ENCODE measurements around the gene SIRT2.
"Not testable (repeated sequence)": the region's sequence is repeated elsewhere in the genome, so short reads cannot be mapped to it uniquely, and the experiment has no call there.

The SIRT2 gene

DNA sequence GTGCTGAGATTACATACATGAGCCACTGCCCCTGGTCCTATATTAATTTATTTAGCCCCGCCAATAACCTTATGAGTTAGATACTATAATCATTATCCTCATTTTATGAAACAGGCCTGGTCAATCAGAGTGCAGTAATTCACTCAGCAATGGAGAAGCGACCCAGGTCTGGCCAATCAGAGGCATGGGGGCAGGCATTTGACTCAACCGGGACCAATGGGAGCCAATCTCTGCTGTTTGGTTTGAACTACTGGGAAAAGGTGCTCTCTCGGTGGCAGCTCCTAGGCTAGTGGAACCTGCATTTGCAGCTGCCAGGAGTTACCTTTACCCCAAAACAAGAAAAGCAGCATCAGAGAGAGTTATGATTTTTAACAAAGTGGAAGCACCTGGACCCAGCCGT lies 6.6 kb downstream of the SIRT2 start:
- DNase-seq: no peak

- DNase-seq: no peak
Observed at GRCh38 chr19:38891771-38892170, 7.6 kb downstream of the SIRT2 start.

GRCh38 chr19:38890686-38891085 lies 8.7 kb downstream of the SIRT2 start:
- DNase-seq: no peak

GRCh38 chr19:38889803-38890202 lies 9.6 kb downstream of the SIRT2 start:
- no peak for DNase-seq

GRCh38 chr19:38888876-38889275 lies 10.5 kb downstream of the SIRT2 start:
- no peak for DNase-seq

DNA sequence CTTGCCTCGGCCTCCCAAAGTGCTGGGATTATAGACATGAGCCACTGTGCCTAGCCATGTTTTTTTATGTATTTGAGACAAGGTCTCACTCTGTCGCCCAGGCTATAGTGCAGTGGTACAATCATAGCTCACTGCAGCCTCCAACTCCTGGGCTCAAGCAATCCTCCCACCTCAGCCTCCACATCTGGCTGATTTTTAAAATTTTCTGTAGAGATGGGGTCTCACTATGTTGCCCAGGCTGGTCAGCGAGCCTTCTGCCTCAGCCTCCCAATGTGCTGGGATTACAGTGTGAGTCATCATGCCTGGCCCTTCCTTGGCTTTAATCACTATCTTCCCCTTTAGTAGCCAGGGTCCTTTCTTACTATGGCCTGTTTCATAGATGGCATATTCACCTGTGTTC lies 14.7 kb downstream of the SIRT2 start:
- DNase-seq: not testable (repeated sequence)

DNA sequence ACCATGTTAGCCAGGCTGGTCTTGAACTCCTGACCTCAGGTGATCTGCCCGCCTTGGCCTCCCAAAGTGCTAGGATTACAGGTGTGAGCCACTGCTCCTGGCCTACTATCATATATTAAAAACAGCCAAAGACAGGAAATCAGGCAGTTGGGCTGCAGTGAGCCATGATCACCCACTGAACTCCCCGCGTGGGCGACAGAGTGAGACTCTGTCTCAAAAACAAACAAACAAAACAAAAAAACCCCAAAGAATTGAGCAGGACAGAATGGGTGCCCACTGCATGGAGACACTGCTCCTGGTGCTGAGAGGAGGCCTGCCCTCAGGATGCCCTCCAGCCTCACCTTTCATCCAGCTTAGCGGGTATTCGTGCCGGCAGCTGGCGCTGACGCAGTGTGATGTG lies 16.1 kb downstream of the SIRT2 start:
- no peak for DNase-seq

GRCh38 chr19:38880882-38881609 lies 18.4 kb downstream of the SIRT2 start:
- DNase-seq: peak; percentile 30

- DNase-seq: peak; percentile 23
Observed at GRCh38 chr19:38880076-38880881, 19.1 kb downstream of the SIRT2 start.

- no peak for DNase-seq
Observed at GRCh38 chr19:38879400-38879751, 20.0 kb downstream of the SIRT2 start.

GRCh38 chr19:38878575-38879399 lies 20.6 kb downstream of the SIRT2 start:
- peak; percentile 43 for DNase-seq

- DNase-seq: peak; percentile 42
Observed at GRCh38 chr19:38877781-38878574, 21.4 kb downstream of the SIRT2 start, which contains the start of gene RINL. RINL (minus strand) TSS chr19:38878275; CDS start chr19:38876742, 1,533 bp downstream.

DNA sequence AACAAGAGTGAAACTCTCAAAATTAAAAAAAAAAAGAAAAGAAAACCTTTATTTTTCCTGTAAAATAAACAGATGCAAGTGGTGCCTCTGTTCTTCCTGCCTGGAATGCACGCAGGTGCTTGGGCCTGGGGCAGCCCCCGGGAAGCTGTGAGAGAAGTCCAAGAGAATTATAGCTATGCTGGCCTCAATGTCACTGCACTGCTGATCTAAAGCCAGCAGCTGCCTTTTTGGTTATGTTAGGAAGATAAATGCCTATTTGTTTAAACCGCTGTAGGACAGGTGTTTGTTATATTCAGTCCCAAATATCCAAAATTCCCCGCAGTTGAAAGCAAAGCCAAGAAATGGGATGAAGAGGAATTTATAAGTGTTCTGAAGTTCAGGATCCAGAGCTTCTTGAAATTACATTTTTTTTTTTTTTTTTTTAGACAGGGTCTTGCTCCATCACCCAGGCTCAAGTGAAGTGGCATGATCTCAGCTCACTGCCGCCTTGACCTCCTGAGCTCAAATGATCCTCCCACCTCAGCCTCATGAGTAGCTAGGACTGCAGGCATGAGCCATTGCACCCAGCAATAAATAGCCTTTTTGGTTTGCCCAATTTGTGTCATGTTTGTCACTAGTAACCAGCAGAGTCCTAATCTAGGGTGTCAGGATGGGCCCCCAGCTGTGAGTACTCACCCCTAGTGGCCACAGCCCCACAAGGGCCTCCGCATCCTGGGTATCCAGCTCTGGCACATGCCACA lies 23.6 kb downstream of the SIRT2 start:
- DNase-seq: peak; percentile 37

DNA sequence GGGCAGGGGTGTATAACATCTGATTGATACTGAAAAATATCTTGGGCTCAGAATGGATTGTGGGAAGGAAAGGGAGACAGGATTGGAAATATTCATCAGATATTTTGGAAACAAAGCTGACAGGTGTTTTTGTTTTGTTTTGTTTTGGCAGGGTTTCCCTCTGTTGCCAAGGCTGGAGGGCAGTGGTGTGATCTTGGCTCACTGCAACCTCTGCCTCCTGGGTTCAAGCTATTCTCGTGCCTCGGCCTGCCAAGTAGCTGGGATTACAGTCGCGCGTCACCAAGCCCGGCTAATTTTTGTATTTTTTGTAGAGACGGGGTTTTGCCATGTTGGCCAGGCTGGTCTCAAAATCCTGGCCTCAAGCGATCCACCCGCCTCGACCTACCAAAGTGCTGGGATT lies 26.0 kb downstream of the SIRT2 start:
- DNase-seq: not testable (repeated sequence)

DNA sequence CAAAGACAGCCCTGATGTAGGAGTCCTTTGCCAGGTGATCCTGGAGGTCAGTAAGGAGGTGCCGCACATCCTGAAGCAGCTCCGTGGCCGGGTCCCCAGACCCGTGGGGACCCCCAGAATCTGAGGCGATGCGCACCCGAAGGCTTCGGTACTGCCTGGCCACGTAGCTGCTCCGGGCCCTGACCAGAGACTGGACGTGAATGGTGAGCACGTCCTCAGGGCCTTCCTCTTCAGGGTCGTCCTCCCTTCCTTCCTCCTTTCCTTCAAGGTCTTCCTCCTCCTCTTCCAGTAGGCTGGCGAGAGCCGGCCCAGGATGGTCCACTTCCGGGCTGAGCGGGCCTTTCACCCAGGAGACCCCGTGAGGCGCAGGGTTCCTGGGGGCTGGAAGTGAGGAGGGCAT lies 28.8 kb downstream of the SIRT2 start:
- DNase-seq: peak; percentile 42

DNA sequence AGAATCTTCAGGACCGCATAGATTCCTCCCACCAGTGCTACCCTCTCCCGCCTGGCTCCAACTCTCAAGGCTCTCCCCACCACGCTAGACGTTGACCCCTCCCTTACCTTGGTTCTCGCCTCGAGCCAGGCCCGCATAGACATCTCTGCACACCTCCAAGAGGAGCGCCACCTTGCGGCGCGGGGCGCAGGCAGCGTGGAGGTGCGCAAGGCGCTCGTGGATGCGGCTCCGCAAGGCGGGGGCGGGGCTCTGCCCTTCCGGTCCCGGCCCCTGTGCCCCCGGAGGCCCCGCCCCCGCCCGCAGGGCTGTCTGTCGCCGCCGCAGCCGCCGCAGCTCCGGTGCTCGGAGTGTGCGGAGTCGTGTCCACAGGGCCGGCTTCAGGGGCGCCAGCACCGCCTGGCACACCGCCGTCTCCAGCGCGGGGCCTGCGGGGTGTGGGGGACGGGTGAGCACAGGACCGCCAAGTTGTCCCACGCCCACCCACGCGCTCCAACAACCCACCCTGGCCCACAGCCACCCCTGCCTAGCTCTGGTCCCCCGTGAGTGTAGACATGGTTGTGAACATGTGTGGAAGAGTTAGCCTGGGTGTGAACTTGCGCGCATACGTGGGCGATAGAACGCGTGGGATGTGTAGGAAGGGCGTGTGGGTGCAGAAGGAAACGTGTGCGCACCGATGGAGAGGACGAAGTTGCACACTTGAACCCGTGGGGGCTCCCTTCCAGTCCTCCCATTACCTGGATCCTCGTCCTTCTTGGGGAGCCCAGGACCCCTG lies 29.4 kb downstream of the SIRT2 start:
- peak; percentile 76 for DNase-seq

DNA sequence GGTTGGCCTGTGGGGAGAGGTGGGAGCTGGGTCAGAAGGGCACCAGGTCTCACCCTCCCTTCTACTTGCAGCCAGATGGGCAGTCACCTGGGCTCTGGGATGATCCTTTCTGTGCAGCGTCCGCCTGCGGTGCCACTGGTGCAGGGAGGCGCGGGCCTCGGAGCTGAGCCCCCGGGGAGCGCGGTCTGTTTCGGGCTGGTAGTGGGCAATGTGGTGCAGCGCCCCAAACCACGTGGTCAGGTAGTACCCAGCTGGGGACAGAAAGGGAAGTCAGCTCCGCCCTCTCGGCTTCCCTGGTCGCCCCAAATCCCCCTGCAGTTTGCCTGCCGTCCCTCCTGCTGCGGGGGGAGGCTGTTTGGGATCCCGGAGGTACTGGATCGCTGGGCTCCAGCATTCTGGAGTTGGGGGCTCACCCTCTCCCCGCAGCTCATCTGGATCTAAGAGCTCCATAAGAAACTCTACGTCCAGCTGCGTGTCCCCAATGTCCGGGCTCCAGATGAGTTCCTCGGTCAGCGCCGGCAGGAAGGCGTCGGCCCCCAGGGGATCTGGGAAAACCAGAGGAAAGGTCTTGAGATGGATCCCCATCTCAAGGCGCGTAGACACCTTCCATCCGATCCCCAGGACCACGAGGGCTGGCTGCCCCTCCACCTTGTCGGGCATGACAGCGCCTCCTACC lies 30.1 kb downstream of the SIRT2 start:
- DNase-seq: no peak

GRCh38 chr19:38868551-38868950 lies 30.9 kb downstream of the SIRT2 start:
- no peak for DNase-seq

DNA sequence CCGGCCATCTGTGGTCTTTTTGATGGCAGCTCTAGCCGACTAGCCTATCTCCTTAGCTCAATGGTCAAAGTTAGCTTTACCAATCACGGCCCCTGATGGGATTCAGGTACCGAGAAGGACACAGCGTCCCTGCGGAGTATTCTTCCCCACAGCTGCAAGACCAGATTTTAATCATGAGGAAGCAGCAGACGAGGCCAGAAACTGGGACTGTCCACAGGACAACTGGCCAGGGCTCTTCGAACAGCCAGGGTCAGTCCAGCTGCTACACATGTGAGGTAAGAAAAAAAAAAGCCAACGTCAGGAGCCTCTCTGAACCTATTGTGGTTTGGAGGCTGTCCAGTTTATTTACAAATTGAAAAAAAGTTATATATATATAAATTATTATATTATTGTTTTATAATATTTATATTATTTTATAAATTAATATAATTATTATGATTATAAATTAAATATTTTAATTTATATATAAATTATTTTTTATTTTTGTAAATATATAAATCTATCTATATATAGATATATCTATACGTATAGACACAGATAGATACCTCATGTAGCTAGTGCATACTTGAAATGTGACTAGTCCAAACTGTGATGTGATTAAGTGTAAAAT lies 32.1 kb downstream of the SIRT2 start:
- no peak for DNase-seq
